DND-41 (cell line): ENCODE data around the gene SFRP4.

Source experiments
- CTCF ChIP-seq: IDR thresholded peaks from 2 replicates; pipeline ENCODE4 v1.5.1; 2012; ENCODE audit warnings: borderline replicate concordance, low read length, moderate library complexity, mild to moderate bottlenecking; ENCODE audit not compliant: poor library complexity, severe bottlenecking; ENCODE audit errors: extremely low read depth
- EZH2 ChIP-seq: IDR thresholded peaks from 3 replicates; pipeline ENCODE4 v1.6.1; 2012; ENCODE audit warnings: borderline replicate concordance, low read depth, mild to moderate bottlenecking, moderate library complexity, low read length, inconsistent platforms; ENCODE audit not compliant: severe bottlenecking

- TF ChIP-seq EZH2 (no peak), CTCF (no peak)
Observed at GRCh38 chr7:37960483-37960882, 43.9 kb upstream of the SFRP4 start.
